Parathyroid adenoma (tissue), 2 donors: Measurements from ENCODE around the gene C15orf62.

ENCODE experiments used
- H2AFZ ChIP-seq: fragments of 300-600 bp; sonication (generic); one replicate; pipeline ENCODE4 v1.7.0; 2017; ENCODE audit warnings: antibody characterized with exemption, mild to moderate bottlenecking
- H3K27ac ChIP-seq: fragments of 300-600 bp; sonication (generic); one replicate; pipeline ENCODE4 v1.7.0; 2017
- H3K27me3 ChIP-seq: fragments of 300-600 bp; sonication (generic); one replicate; pipeline ENCODE4 v1.7.0; 2017; ENCODE audit warnings: low read length; ENCODE audit not compliant: control insufficient read depth, insufficient read depth
- H3K36me3 ChIP-seq: fragments of 300-600 bp; sonication (generic); one replicate; pipeline ENCODE4 v1.7.0; 2017; ENCODE audit warnings: low read length; ENCODE audit not compliant: control insufficient read depth, insufficient read depth
- H3K4me1 ChIP-seq: fragments of 300-600 bp; sonication (generic); one replicate; pipeline ENCODE4 v1.7.0; 2017; ENCODE audit warnings: control low read depth
- H3K4me2 ChIP-seq: fragments of 300-600 bp; sonication (generic); one replicate; pipeline ENCODE4 v1.7.0; 2017; ENCODE audit warnings: low read length
- H3K4me3 ChIP-seq: fragments of 300-600 bp; sonication (generic); one replicate; pipeline ENCODE4 v1.7.0; 2017; ENCODE audit warnings: low read depth, low read length
- H3K79me2 ChIP-seq: fragments of 300-600 bp; sonication (generic); one replicate; pipeline ENCODE4 v1.7.0; 2017; ENCODE audit warnings: control low read depth
- H3K9ac ChIP-seq: fragments of 300-600 bp; sonication (generic); one replicate; pipeline ENCODE4 v1.7.0; 2017; ENCODE audit warnings: mild to moderate bottlenecking
- H3K9me3 ChIP-seq: fragments of 300-600 bp; sonication (generic); one replicate; pipeline ENCODE4 v1.7.0; 2017; ENCODE audit warnings: low read length; ENCODE audit not compliant: control insufficient read depth
- TF ChIP-seq, protein P1 (sequence below): fragments of 300-600 bp; sonication (generic); IDR thresholded peaks from one replicate; pipeline ENCODE4 v1.7.0; 2017; ENCODE audit warnings: antibody characterized with exemption, mild to moderate bottlenecking
- donor health status: primary hyperparathyroidism.

Gene C15orf62

DNA sequence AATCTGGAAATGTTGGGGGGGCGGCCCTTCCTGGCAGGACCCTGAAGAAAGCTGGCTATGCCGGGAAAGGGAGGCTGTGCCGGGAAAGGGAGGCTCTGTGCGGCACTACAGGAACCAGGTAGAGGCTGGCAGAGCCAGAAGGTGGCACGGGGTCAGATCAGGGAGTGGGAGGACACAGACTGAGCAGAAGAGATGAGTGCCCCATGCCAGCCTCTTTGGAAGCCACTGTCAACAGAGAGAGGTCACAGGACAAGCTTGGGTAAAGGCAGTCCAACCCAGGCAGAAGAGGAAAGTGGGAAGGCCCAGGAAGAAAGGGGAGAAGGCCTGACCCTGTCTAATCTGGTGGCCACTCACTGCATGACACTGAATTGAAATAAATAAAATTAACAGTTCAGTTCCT, 1.5 kb downstream of the C15orf62 start:
- no peaks in the 10 kb centered on the region for H3K9me3 ChIP-seq
- no peaks in the 10 kb centered on the region for H3K36me3 ChIP-seq
- no peak overlapping the region for H3K4me2 ChIP-seq
- H3K9ac ChIP-seq: no peak overlapping the region
- no peaks in the 10 kb centered on the region for H3K4me1 ChIP-seq
- H2AFZ ChIP-seq: no peak overlapping the region
- TF ChIP-seq, protein P1, sequence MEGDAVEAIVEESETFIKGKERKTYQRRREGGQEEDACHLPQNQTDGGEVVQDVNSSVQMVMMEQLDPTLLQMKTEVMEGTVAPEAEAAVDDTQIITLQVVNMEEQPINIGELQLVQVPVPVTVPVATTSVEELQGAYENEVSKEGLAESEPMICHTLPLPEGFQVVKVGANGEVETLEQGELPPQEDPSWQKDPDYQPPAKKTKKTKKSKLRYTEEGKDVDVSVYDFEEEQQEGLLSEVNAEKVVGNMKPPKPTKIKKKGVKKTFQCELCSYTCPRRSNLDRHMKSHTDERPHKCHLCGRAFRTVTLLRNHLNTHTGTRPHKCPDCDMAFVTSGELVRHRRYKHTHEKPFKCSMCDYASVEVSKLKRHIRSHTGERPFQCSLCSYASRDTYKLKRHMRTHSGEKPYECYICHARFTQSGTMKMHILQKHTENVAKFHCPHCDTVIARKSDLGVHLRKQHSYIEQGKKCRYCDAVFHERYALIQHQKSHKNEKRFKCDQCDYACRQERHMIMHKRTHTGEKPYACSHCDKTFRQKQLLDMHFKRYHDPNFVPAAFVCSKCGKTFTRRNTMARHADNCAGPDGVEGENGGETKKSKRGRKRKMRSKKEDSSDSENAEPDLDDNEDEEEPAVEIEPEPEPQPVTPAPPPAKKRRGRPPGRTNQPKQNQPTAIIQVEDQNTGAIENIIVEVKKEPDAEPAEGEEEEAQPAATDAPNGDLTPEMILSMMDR: no peak
- no peaks in the 10 kb centered on the region for H3K27me3 ChIP-seq
- H3K27ac ChIP-seq: no peak overlapping the region
- H3K4me3 ChIP-seq: no peak overlapping the region
- H3K79me2 ChIP-seq: no peaks in the 10 kb centered on the region

DNA sequence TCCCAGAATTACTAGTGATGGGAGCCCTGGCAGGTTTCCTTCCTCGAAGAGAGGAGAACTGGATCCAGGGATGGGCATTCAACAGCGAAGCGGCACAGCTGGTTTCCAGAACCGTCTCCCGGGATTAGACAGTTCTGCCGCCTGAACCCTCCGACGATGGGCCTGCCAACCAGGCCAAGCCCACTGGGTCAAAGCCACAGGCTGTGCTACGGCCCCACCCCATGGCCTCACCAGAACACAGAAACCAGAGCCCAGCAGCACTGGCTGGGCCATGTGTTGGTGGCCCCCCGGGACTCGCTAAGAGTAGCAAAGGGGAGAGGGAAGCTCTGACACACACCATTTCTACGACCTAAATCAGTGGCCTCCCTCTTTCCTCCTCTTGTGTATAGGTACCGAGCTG, 2.2 kb downstream of the C15orf62 start:
- no peak overlapping the region for H3K4me2 ChIP-seq
- H3K27me3 ChIP-seq: no peaks in the 10 kb centered on the region
- H3K79me2 ChIP-seq: no peaks in the 10 kb centered on the region
- no peaks in the 10 kb centered on the region for H3K4me1 ChIP-seq
- TF ChIP-seq, protein P1: no peak
- no peak overlapping the region for H3K4me3 ChIP-seq
- H3K9ac ChIP-seq: no peak overlapping the region
- no peak overlapping the region for H2AFZ ChIP-seq
- no peaks in the 10 kb centered on the region for H3K36me3 ChIP-seq
- no peaks in the 10 kb centered on the region for H3K9me3 ChIP-seq
- H3K27ac ChIP-seq: no peak overlapping the region

DNA sequence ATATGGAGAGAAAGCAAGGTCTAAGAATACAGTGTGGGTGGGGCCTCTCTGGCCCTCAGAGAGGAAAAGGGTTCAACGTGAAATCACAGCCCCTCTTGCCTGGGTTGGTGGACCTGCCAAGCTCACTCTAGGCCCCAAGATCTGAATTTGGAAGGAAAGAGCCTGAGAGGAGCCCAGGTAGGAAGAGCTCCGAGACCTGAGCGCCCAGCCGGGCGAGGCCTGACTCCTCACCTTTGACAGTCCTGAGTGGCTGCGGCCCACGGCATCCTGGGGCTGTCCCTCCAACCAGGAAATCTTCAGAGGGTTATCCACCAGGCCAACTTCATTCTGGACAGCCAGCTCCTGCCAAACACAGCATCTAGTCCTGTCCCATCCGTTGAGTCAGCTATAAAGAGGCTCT, 3.7 kb downstream of the C15orf62 start:
- Histone ChIP-seq H3K4me3 (no peak overlapping the region), H3K27ac (no peak overlapping the region), H3K27me3 (no peaks in the 10 kb centered on the region), H3K36me3 (no peaks in the 10 kb centered on the region), H2AFZ (no peak overlapping the region), H3K9me3 (no peaks in the 10 kb centered on the region), H3K9ac (no peak overlapping the region), H3K79me2 (peaks cover 5% of the 10 kb centered on the region), H3K4me1 (no peaks in the 10 kb centered on the region), H3K4me2 (no peak overlapping the region)
- TF ChIP-seq, protein P1: no peak

DNA sequence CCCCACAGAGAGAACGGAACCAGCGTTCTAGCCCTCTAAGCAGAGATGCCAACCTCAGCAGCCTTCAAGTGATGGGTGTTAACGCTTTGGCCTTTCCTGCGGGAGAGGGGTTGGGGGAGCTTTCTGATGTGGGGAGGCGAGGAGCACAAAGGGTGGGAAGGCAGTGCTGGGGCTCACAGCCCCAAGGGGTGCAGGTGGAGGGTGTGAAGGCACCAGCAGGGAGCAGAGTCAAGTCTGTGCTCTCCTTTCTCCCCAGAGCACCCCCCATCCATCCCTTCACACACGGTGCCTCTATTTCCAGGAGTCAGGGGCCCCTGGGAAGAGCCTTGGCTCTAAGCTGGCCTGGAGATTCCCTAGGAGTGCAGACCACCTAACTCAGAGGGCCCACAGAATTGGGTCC, 4.1 kb downstream of the C15orf62 start:
- Histone ChIP-seq H3K79me2 (peaks cover 8% of the 10 kb centered on the region), H3K4me3 (no peak overlapping the region), H3K9ac (no peak overlapping the region), H3K27me3 (no peaks in the 10 kb centered on the region), H3K27ac (no peak overlapping the region), H3K9me3 (no peaks in the 10 kb centered on the region), H3K36me3 (no peaks in the 10 kb centered on the region), H2AFZ (no peak overlapping the region), H3K4me2 (no peak overlapping the region), H3K4me1 (no peaks in the 10 kb centered on the region)
- TF ChIP-seq, protein P1: no peak

DNA sequence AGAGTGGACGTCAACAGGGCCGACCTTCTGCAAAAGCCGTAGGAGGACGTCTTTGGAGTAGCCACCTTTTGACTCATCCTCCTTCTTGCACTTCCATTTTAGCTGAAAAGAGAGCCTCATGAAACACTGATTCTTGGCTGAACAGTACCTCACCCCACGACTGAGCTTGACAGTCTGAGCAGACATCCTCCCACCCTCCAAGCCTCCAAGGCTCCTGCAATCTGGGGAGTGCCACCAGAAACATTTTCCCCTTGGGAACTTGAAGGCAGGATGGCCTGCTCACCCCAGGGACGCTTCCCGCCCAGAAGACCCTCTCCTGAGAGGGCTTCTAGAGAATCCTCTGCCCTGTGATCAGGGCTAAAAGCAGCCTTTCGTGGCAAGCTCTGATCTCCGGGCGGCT, 5.2 kb downstream of the C15orf62 start:
- TF ChIP-seq, protein P1: no peak
- no peaks in the 10 kb centered on the region for H3K27me3 ChIP-seq
- no peak overlapping the region for H3K4me2 ChIP-seq
- no peaks in the 10 kb centered on the region for H3K36me3 ChIP-seq
- H3K4me3 ChIP-seq: no peak overlapping the region
- no peak overlapping the region for H3K27ac ChIP-seq
- no peaks in the 10 kb centered on the region for H3K9me3 ChIP-seq
- H2AFZ ChIP-seq: no peak overlapping the region
- H3K4me1 ChIP-seq: no peaks in the 10 kb centered on the region
- H3K79me2 ChIP-seq: peaks cover 15% of the 10 kb centered on the region
- no peak overlapping the region for H3K9ac ChIP-seq
